GM23338 (cell line): Measurements from ENCODE around the gene CYP27A1. TPM values are rescaled to one million over a fixed set of nuclear protein-coding genes. Genes with fewer than 3 reads are reported as not detected.
"Not testable (repeated sequence)": the region's sequence is repeated elsewhere in the genome, so short reads cannot be mapped to it uniquely, and the experiment has no call there.

Experiments used
- ATAC-seq: fragments of 200-7000 bp; cut with Tn5 transposase; 3 replicates; pipeline ENCODE4 v1.9.1; 2020
- DNase-seq: peaks from one replicate; pipeline ENCODE4 v3.0.0-alpha.2; 2015; ENCODE audit warnings: low spot score
- H2AFZ ChIP-seq: fragments of 200-600 bp; sonication (generic); 2 replicates; pipeline ENCODE4 v1.8.0; 2016; ENCODE audit warnings: antibody characterized with exemption, mild to moderate bottlenecking, moderate library complexity
- H3F3A ChIP-seq: fragments of 200-600 bp; sonication (generic); replicated peaks from 2 replicates; pipeline ENCODE4 v1.8.0; 2017; ENCODE audit warnings: antibody characterized with exemption, mixed run types, low read depth
- H3K27ac ChIP-seq: fragments of 200-600 bp; sonication (generic); 2 replicates; pipeline ENCODE4 v1.6.1; 2016; ENCODE audit warnings: low read depth
- H3K27me3 ChIP-seq: fragments of 200-600 bp; sonication (generic); 2 replicates; pipeline ENCODE4 v1.8.0; 2016; ENCODE audit warnings: mild to moderate bottlenecking, mixed run types, moderate library complexity; ENCODE audit not compliant: insufficient read depth
- H3K36me3 ChIP-seq: fragments of 200-600 bp; sonication (generic); 2 replicates; pipeline ENCODE4 v1.8.0; 2016; ENCODE audit warnings: mild to moderate bottlenecking; ENCODE audit not compliant: insufficient read depth
- H3K4me1 ChIP-seq: fragments of 200-600 bp; sonication (generic); 2 replicates; pipeline ENCODE4 v1.8.0; 2016; ENCODE audit warnings: mild to moderate bottlenecking, moderate library complexity; ENCODE audit not compliant: insufficient read depth
- H3K4me2 ChIP-seq: fragments of 200-600 bp; sonication (generic); 2 replicates; pipeline ENCODE4 v1.7.1; 2017; ENCODE audit warnings: mixed run types
- H3K4me3 ChIP-seq: fragments of 200-600 bp; sonication (generic); 2 replicates; pipeline ENCODE4 v1.6.1; 2016; ENCODE audit warnings: mixed run types
- H3K79me2 ChIP-seq: fragments of 200-600 bp; sonication (generic); replicated peaks from 2 replicates; pipeline ENCODE4 v1.8.0; 2017; ENCODE audit warnings: mild to moderate bottlenecking; ENCODE audit not compliant: insufficient read depth
- H3K9me2 ChIP-seq: fragments of 200-600 bp; sonication (generic); 2 replicates; pipeline ENCODE4 v1.8.0; 2017; ENCODE audit not compliant: insufficient read depth
- H4K20me1 ChIP-seq: fragments of 200-600 bp; sonication (generic); replicated peaks from 2 replicates; pipeline ENCODE4 v1.8.0; 2017; ENCODE audit warnings: mild to moderate bottlenecking; ENCODE audit not compliant: insufficient read depth
- H3K27ac Mint-ChIP-seq: 2 replicates; pipeline ENCODE4 v1.8.0; 2020; ENCODE audit warnings: inconsistent platforms, mild to moderate bottlenecking, moderate library complexity, mixed read lengths
- H3K27me3 Mint-ChIP-seq: 3 replicates; pipeline ENCODE4 v1.8.0; 2022; ENCODE audit warnings: low read depth, mild to moderate bottlenecking, moderate library complexity, mixed read lengths, inconsistent platforms; ENCODE audit not compliant: insufficient read depth, poor library complexity
- H3K36me3 Mint-ChIP-seq: 3 replicates; pipeline ENCODE4 v1.8.0; 2021; ENCODE audit warnings: low read depth, mild to moderate bottlenecking, inconsistent platforms, moderate library complexity, mixed read lengths
- H3K4me1 Mint-ChIP-seq: 3 replicates; pipeline ENCODE4 v1.8.0; 2020; ENCODE audit warnings: mild to moderate bottlenecking, inconsistent platforms, mixed read lengths
- H3K4me3 Mint-ChIP-seq: 3 replicates; pipeline ENCODE4 v1.8.0; 2021; ENCODE audit warnings: moderate library complexity, mild to moderate bottlenecking, inconsistent platforms, mixed read lengths
- H3K9me3 Mint-ChIP-seq: 3 replicates; pipeline ENCODE4 v1.8.0; 2020; ENCODE audit warnings: moderate library complexity, mild to moderate bottlenecking, inconsistent platforms, mixed read lengths
- EZH2phosphoT487 ChIP-seq: fragments of 200-600 bp; sonication (generic); IDR thresholded peaks from one replicate; pipeline ENCODE4 v1.8.1; 2018; ENCODE audit warnings: antibody characterized with exemption; ENCODE audit not compliant: unreplicated experiment
- STAT1 ChIP-seq: IDR thresholded peaks from one replicate; pipeline ENCODE4 v1.6.1; 2016; ENCODE audit warnings: antibody characterized with exemption; ENCODE audit not compliant: unreplicated experiment
- polyA plus RNA-seq: library from polyadenylated mRNA; unstranded; fragments of >200 nt; fragmentation: Nextera tagmentation; extraction: Ambion mirVana; gene quantifications from 2 replicates; pipeline ENCODE4 v1.2.1, GENCODE V29; 2016
- total RNA-seq: library from RNA; depleted of rRNA; stranded (reverse); fragments of >200 nt; shearing (Covaris generic); gene quantifications from 2 replicates; pipeline ENCODE4 v1.2.3, GENCODE V29; 2014
- TF ChIP-seq, protein P1 (sequence below): IDR thresholded peaks from one replicate; pipeline ENCODE4 v1.6.1; 2018; ENCODE audit warnings: antibody characterized with exemption; ENCODE audit not compliant: unreplicated experiment
- TF ChIP-seq, protein P2 (sequence below), 2 experiments: fragments of 200-600 bp in 1 of 2; sonication (generic) in 1 of 2; conservative IDR thresholded peaks; 2 replicates each; pipeline versions ENCODE4 v1.5.1 to v1.6.1; 2016 to 2017; ENCODE audit warnings: antibody characterized with exemption in 2 of 2, low read depth in 2 of 2, mild to moderate bottlenecking in 2 of 2, moderate library complexity in 1 of 2
- TF ChIP-seq, protein P3 (sequence below): IDR thresholded peaks from 2 replicates; pipeline ENCODE4 v1.6.1; 2016; ENCODE audit warnings: antibody characterized with exemption

The CYP27A1 gene
- total and polyA plus RNA-seq, 2 experiments from 2014 or later: 2.2 to 6.9 TPM

DNA sequence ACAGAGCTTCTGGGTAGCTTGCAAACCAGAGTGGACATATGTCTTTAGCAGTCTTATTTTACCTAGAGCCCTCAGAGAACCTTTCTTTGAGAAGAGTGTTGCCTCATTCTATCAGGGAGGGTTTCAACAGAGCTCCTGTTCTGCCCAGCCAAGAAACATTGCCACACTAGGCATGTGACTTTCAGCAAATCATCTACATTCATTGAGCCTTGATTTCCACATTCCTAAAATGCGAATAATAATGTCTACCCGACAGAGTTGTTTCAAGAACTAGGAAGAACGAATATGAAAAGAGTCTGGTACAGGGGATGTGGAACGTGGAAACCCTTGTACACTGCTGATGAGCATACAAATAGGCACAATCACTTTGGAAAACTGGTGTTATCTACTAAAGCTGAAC, 57.5 kb downstream of the CYP27A1 start (continued):
- TF ChIP-seq, protein P1, sequence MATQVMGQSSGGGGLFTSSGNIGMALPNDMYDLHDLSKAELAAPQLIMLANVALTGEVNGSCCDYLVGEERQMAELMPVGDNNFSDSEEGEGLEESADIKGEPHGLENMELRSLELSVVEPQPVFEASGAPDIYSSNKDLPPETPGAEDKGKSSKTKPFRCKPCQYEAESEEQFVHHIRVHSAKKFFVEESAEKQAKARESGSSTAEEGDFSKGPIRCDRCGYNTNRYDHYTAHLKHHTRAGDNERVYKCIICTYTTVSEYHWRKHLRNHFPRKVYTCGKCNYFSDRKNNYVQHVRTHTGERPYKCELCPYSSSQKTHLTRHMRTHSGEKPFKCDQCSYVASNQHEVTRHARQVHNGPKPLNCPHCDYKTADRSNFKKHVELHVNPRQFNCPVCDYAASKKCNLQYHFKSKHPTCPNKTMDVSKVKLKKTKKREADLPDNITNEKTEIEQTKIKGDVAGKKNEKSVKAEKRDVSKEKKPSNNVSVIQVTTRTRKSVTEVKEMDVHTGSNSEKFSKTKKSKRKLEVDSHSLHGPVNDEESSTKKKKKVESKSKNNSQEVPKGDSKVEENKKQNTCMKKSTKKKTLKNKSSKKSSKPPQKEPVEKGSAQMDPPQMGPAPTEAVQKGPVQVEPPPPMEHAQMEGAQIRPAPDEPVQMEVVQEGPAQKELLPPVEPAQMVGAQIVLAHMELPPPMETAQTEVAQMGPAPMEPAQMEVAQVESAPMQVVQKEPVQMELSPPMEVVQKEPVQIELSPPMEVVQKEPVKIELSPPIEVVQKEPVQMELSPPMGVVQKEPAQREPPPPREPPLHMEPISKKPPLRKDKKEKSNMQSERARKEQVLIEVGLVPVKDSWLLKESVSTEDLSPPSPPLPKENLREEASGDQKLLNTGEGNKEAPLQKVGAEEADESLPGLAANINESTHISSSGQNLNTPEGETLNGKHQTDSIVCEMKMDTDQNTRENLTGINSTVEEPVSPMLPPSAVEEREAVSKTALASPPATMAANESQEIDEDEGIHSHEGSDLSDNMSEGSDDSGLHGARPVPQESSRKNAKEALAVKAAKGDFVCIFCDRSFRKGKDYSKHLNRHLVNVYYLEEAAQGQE: no peak
- TF ChIP-seq, protein P2, sequence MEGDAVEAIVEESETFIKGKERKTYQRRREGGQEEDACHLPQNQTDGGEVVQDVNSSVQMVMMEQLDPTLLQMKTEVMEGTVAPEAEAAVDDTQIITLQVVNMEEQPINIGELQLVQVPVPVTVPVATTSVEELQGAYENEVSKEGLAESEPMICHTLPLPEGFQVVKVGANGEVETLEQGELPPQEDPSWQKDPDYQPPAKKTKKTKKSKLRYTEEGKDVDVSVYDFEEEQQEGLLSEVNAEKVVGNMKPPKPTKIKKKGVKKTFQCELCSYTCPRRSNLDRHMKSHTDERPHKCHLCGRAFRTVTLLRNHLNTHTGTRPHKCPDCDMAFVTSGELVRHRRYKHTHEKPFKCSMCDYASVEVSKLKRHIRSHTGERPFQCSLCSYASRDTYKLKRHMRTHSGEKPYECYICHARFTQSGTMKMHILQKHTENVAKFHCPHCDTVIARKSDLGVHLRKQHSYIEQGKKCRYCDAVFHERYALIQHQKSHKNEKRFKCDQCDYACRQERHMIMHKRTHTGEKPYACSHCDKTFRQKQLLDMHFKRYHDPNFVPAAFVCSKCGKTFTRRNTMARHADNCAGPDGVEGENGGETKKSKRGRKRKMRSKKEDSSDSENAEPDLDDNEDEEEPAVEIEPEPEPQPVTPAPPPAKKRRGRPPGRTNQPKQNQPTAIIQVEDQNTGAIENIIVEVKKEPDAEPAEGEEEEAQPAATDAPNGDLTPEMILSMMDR (conservative IDR thresholded peaks at IDR 0.05; ENCODE audit: low read depth in 2 of 2): no peak
- TF ChIP-seq EZH2phosphoT487 (no peak), STAT1 (no peak)
- TF ChIP-seq, protein P3, sequence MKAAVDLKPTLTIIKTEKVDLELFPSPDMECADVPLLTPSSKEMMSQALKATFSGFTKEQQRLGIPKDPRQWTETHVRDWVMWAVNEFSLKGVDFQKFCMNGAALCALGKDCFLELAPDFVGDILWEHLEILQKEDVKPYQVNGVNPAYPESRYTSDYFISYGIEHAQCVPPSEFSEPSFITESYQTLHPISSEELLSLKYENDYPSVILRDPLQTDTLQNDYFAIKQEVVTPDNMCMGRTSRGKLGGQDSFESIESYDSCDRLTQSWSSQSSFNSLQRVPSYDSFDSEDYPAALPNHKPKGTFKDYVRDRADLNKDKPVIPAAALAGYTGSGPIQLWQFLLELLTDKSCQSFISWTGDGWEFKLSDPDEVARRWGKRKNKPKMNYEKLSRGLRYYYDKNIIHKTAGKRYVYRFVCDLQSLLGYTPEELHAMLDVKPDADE: no peak

DNA sequence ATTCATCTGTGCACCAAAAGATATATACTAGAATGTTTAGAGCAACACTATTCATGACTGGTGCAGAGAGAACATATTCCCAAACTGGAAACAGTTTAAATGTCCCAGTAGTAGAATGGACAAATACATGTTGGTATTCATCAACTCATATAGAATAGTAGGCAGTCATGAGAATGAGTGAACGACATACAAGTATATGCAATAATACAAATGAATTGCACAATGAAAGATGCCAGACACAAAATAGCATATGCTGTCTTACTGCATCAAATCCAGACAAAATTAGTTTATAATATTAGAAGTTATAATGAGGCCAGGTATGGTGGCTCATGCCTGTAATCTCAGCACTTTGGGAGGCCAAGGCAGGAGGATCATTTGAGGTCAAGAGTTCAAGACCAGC, 57.9 kb downstream of the CYP27A1 start:
- H2AFZ ChIP-seq: no peak overlapping the region
- no peaks in the 10 kb centered on the region for H3K79me2 ChIP-seq
- ATAC-seq (no peak), DNase-seq (no peak)
- H3K27me3 Mint-ChIP-seq: no peaks in the 10 kb centered on the region
- H3K9me3 Mint-ChIP-seq: peaks cover 20% of the 10 kb centered on the region
- no peaks in the 10 kb centered on the region for H3K4me1 Mint-ChIP-seq
- H3F3A ChIP-seq: no peaks in the 10 kb centered on the region
- H3K4me2 ChIP-seq: no peak overlapping the region
- H4K20me1 ChIP-seq: no peaks in the 10 kb centered on the region
- no peak overlapping the region for H3K4me3 Mint-ChIP-seq
- TF ChIP-seq, protein P3: no peak
- no peak overlapping the region for H3K27ac ChIP-seq
- H3K27me3 ChIP-seq: no peaks in the 10 kb centered on the region
- 0 out of 3 replicates have a peak, but pooled peaks cover 2% of the 10 kb centered on the region for H3K36me3 Mint-ChIP-seq
- H3K9me2 ChIP-seq: no peaks in the 10 kb centered on the region
- no peaks in the 10 kb centered on the region; the same call in 1 of the 2 replicates for H3K4me1 ChIP-seq
- no peaks in the 10 kb centered on the region for H3K36me3 ChIP-seq
- H3K4me3 ChIP-seq: no peak overlapping the region
- no peak overlapping the region for H3K27ac Mint-ChIP-seq

DNA sequence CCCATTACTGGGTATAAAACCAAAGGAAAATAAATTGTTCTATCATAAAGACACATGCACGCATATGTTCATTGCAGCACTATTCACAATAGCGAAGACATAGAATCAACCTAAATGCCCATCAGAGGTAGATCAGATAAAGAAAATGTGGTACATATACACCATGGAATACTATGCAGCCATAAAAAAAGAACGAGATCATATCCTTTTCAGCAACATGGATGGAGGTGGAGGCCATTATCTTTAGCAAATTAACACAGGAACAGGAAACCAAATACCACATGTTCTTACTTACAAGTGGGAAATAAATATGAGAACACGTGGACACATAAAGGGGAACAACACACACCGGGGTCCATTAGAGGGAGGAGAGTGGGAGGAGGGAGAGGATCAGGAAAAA, 62.4 kb downstream of the CYP27A1 start:
- not testable (repeated sequence) for H3K4me1 Mint-ChIP-seq, H2AFZ ChIP-seq, DNase-seq

DNA sequence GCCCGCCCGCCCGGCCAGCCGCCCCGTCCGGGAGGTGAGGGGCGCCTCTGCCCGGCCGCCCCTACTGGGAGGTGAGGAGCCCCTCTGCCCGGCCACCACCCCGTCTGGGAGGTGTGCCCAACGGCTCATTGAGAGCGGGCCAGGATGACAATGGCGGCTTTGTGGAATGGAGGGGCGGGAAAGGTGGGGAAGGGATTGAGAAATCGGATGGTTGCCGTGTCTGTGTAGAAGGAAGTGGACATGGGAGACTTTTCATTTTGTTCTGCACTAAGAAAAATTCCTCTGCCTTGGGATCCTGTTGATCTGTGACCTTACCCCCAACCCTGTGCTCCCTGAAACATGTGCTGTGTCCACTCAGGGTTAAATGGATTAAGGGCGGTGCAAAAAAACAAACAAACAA, 65.0 kb downstream of the CYP27A1 start:
- not testable (repeated sequence) for ATAC-seq, H3K4me1 Mint-ChIP-seq, H3K36me3 ChIP-seq, H4K20me1 ChIP-seq, DNase-seq, H2AFZ ChIP-seq, H3K4me3 ChIP-seq, H3K4me3 Mint-ChIP-seq, H3K4me1 ChIP-seq, H3F3A ChIP-seq, H3K9me2 ChIP-seq, H3K27ac ChIP-seq, H3K4me2 ChIP-seq, H3K27ac Mint-ChIP-seq, H3K27me3 ChIP-seq, H3K79me2 ChIP-seq
- H3K9me3 Mint-ChIP-seq: peaks cover 40% of the 10 kb centered on the region
- peaks cover 19% of the 10 kb centered on the region for H3K36me3 Mint-ChIP-seq
- peaks cover 14% of the 10 kb centered on the region for H3K27me3 Mint-ChIP-seq

More for the DNA sequence above, 62.4 kb downstream of the CYP27A1 start:
- not testable (repeated sequence) for H3K27me3 ChIP-seq, H3F3A ChIP-seq, H3K4me3 Mint-ChIP-seq, H3K36me3 ChIP-seq, H3K4me2 ChIP-seq, H3K27ac Mint-ChIP-seq, ATAC-seq, H3K79me2 ChIP-seq, H3K27ac ChIP-seq, H3K9me2 ChIP-seq, H3K4me3 ChIP-seq, H3K4me1 ChIP-seq, H4K20me1 ChIP-seq
- Mint-ChIP-seq H3K27me3 (peaks cover 13% of the 10 kb centered on the region), H3K9me3 (peaks cover 40% of the 10 kb centered on the region), H3K36me3 (peaks cover 19% of the 10 kb centered on the region)
